Lower leg skin (tissue), 3 donors: ENCODE measurements around the gene TBC1D10B.

Source experiments
- POLR2A ChIP-seq, 2 donors: fragments of 450-650 bp; IDR thresholded peaks; one replicate each; pipeline ENCODE4 v1.6.1; 2016 to 2017; ENCODE audit warnings: antibody characterized with exemption in 2 of 2, mild to moderate bottlenecking in 1 of 2, moderate library complexity in 1 of 2
- TF ChIP-seq, protein P1 (sequence below), 3 donors: fragments of 450-650 bp; IDR thresholded peaks; one replicate each; pipeline ENCODE4 v1.5.1; 2016; ENCODE audit warnings: antibody characterized with exemption in 3 of 3, mild to moderate bottlenecking in 3 of 3, moderate library complexity in 2 of 3

- TF ChIP-seq, protein P1, sequence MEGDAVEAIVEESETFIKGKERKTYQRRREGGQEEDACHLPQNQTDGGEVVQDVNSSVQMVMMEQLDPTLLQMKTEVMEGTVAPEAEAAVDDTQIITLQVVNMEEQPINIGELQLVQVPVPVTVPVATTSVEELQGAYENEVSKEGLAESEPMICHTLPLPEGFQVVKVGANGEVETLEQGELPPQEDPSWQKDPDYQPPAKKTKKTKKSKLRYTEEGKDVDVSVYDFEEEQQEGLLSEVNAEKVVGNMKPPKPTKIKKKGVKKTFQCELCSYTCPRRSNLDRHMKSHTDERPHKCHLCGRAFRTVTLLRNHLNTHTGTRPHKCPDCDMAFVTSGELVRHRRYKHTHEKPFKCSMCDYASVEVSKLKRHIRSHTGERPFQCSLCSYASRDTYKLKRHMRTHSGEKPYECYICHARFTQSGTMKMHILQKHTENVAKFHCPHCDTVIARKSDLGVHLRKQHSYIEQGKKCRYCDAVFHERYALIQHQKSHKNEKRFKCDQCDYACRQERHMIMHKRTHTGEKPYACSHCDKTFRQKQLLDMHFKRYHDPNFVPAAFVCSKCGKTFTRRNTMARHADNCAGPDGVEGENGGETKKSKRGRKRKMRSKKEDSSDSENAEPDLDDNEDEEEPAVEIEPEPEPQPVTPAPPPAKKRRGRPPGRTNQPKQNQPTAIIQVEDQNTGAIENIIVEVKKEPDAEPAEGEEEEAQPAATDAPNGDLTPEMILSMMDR (IDR thresholded peaks at IDR 0.05), result no peak
- no peak for TF ChIP-seq POLR2A (IDR thresholded peaks at IDR 0.05)
Measured at GRCh38 chr16:30346286-30346685, 24.0 kb downstream of the TBC1D10B start.
